NCI-H460 (cell line): ENCODE data around the gene TEAD1. TPM values are rescaled to one million over a fixed set of nuclear protein-coding genes. Genes with fewer than 3 reads are reported as not detected.

Experiments used
- DNase-seq: peaks from one replicate; pipeline ENCODE4 v3.0.0-alpha.2; 2016; ENCODE audit warnings: low read depth; ENCODE audit errors: extremely low read depth
- total RNA-seq: library from RNA; depleted of rRNA; stranded (reverse); fragments of >200 nt; shearing (Covaris generic); gene quantifications from 2 replicates; pipeline ENCODE4 v1.2.3, GENCODE V29; 2014

TEAD1 gene
- total RNA-seq, 1 experiment from 2014 or later, result 123 TPM

- DNase-seq, result no peak
These were observed 129.0 kb downstream of the TEAD1 start for GRCh38 chr11:12803086-12803826.

- DNase-seq, result no peak
These were observed 131.9 kb downstream of the TEAD1 start for GRCh38 chr11:12806113-12806512.

GRCh38 chr11:12807621-12808020, 133.4 kb downstream of the TEAD1 start:
- DNase-seq, result no peak

- DNase-seq, result no peak
These were observed 134.3 kb downstream of the TEAD1 start for GRCh38 chr11:12808519-12808918.

GRCh38 chr11:12809364-12809763, 135.1 kb downstream of the TEAD1 start:
- no peak for DNase-seq

- no peak for DNase-seq
These were observed 135.8 kb downstream of the TEAD1 start for GRCh38 chr11:12809864-12810567.

- no peak for DNase-seq
These were observed 136.3 kb downstream of the TEAD1 start for GRCh38 chr11:12810568-12810894.

- DNase-seq, result no peak
These were observed 137.6 kb downstream of the TEAD1 start for GRCh38 chr11:12811861-12812260.

GRCh38 chr11:12812849-12813248, 138.6 kb downstream of the TEAD1 start:
- DNase-seq, result no peak

GRCh38 chr11:12813371-12814225, 139.4 kb downstream of the TEAD1 start:
- no peak for DNase-seq

- no peak for DNase-seq
These were observed 140.9 kb downstream of the TEAD1 start for GRCh38 chr11:12815129-12815480.

GRCh38 chr11:12815931-12816494, 141.8 kb downstream of the TEAD1 start:
- no peak for DNase-seq

- no peak for DNase-seq
These were observed 143.6 kb downstream of the TEAD1 start for GRCh38 chr11:12817681-12818332.

- DNase-seq, result no peak
These were observed 144.3 kb downstream of the TEAD1 start for GRCh38 chr11:12818333-12819015.

GRCh38 chr11:12822392-12823022, 148.3 kb downstream of the TEAD1 start:
- DNase-seq, result no peak

GRCh38 chr11:12824281-12825041, 150.2 kb downstream of the TEAD1 start:
- no peak for DNase-seq

GRCh38 chr11:12826441-12826840, 152.2 kb downstream of the TEAD1 start:
- no peak for DNase-seq

GRCh38 chr11:12827369-12827768, 153.1 kb downstream of the TEAD1 start:
- no peak for DNase-seq
